Activated naive CD4-positive, alpha-beta T cell treated with anti-CD3 and anti-CD28 coated beads, Interleukin-2, amount 50 U/mL, for 16 hours (primary cell): ENCODE measurements around the gene AFAP1L2.

Experiments
- DNase-seq: peaks from one replicate; pipeline ENCODE4 v3.0.0-alpha.2; 2020

The AFAP1L2 gene

GRCh38 chr10:114404171-114405010 is at the start of gene AFAP1L2:
Gene AFAP1L2 (minus strand): TSS chr10:114404502. CDS start chr10:114404455, 47 bp downstream.
- DNase-seq: no peak

GRCh38 chr10:114453576-114453975 is 49.3 kb upstream of the AFAP1L2 start:
- DNase-seq: no peak

GRCh38 chr10:114448897-114449296 is 44.6 kb upstream of the AFAP1L2 start:
- DNase-seq: no peak

- DNase-seq: no peak
Observed at GRCh38 chr10:114445332-114445731, 41.0 kb upstream of the AFAP1L2 start.

- no peak for DNase-seq
Observed at GRCh38 chr10:114444819-114445218, 40.5 kb upstream of the AFAP1L2 start.

GRCh38 chr10:114442091-114442630 is 37.9 kb upstream of the AFAP1L2 start:
- DNase-seq: no peak

GRCh38 chr10:114441107-114441506 is 36.8 kb upstream of the AFAP1L2 start:
- no peak for DNase-seq

- no peak for DNase-seq
Observed at GRCh38 chr10:114437473-114438292, 33.4 kb upstream of the AFAP1L2 start.

GRCh38 chr10:114436941-114437340 is 32.6 kb upstream of the AFAP1L2 start:
- DNase-seq: no peak

GRCh38 chr10:114432566-114433093 is 28.3 kb upstream of the AFAP1L2 start:
- DNase-seq: no peak

- no peak for DNase-seq
Observed at GRCh38 chr10:114431414-114432135, 27.3 kb upstream of the AFAP1L2 start.

- no peak for DNase-seq
Observed at GRCh38 chr10:114430688-114431413, 26.5 kb upstream of the AFAP1L2 start.

- no peak for DNase-seq
Observed at GRCh38 chr10:114429581-114430335, 25.5 kb upstream of the AFAP1L2 start.

- DNase-seq: no peak
Observed at GRCh38 chr10:114427124-114427852, 23.0 kb upstream of the AFAP1L2 start.

GRCh38 chr10:114426476-114426875 is 22.2 kb upstream of the AFAP1L2 start:
- DNase-seq: no peak

GRCh38 chr10:114420811-114421485 is 16.6 kb upstream of the AFAP1L2 start:
- no peak for DNase-seq

- DNase-seq: no peak
Observed at GRCh38 chr10:114418109-114418508, 13.8 kb upstream of the AFAP1L2 start.

GRCh38 chr10:114412907-114413797 is 8.8 kb upstream of the AFAP1L2 start:
- no peak for DNase-seq

- no peak for DNase-seq
Observed at GRCh38 chr10:114408968-114409444, 4.7 kb upstream of the AFAP1L2 start.
